Mesothelial cell of epicardium (in vitro differentiated cells): ENCODE results near the gene MC4R. TPM values are rescaled to one million over a fixed set of nuclear protein-coding genes. Genes with fewer than 3 reads are reported as not detected.

ENCODE experiments used
- DNase-seq, 2 experiments: peaks; one replicate each; pipeline ENCODE4 v3.0.0; 2021; ENCODE audit warnings: low spot score in 2 of 2; ENCODE audit not compliant: unreplicated experiment in 2 of 2
- H3K27ac Mint-ChIP-seq: 2 replicates; pipeline ENCODE4 v1.8.0; 2021; ENCODE audit warnings: mixed read lengths
- H3K27me3 Mint-ChIP-seq: 2 replicates; pipeline ENCODE4 v1.8.0; 2021; ENCODE audit warnings: low read depth, mixed read lengths
- H3K36me3 Mint-ChIP-seq: 2 replicates; pipeline ENCODE4 v1.8.0; 2021; ENCODE audit warnings: mixed read lengths
- H3K4me1 Mint-ChIP-seq: 2 replicates; pipeline ENCODE4 v1.8.0; 2021; ENCODE audit warnings: mixed read lengths
- H3K4me3 Mint-ChIP-seq: 2 replicates; pipeline ENCODE4 v1.8.0; 2021; ENCODE audit warnings: mild to moderate bottlenecking, moderate library complexity, mixed read lengths
- H3K9me3 Mint-ChIP-seq: 2 replicates; pipeline ENCODE4 v1.8.0; 2021; ENCODE audit warnings: mixed read lengths
- CTCF ChIP-seq: fragments of 200-600 bp; sonication (generic); IDR thresholded peaks from one replicate; pipeline ENCODE4 v1.5.0; 2021; ENCODE audit warnings: antibody characterized with exemption; ENCODE audit not compliant: unreplicated experiment
- total RNA-seq: library from RNA; stranded (reverse); gene quantifications from 3 replicates; pipeline ENCODE4 v1.2.1, GENCODE V29; 2021

MC4R gene
- total RNA-seq, 1 donor from 2014 or later, result not detected

- Mint-ChIP-seq H3K36me3 (no peaks in the 10 kb centered on the region), H3K27ac (no peak overlapping the region), H3K4me3 (no peak overlapping the region), H3K4me1 (no peaks in the 10 kb centered on the region), H3K9me3 (peaks cover 4% of the 10 kb centered on the region), H3K27me3 (peaks cover 3% of the 10 kb centered on the region)
- DNase-seq, result no peak
- TF ChIP-seq CTCF, result no peak
Observed at GRCh38 chr18:60322591-60322990, 50.0 kb downstream of the MC4R start.
